Erythroblast (primary cell): Measurements from ENCODE around the gene TBCE.

Experiments used
- GATA1 ChIP-seq: IDR thresholded peaks from 2 replicates; pipeline ENCODE4 v1.6.1; 2011; ENCODE audit warnings: low read depth, mild to moderate bottlenecking, control low read depth, low read length, moderate library complexity
- POLR2A ChIP-seq: IDR thresholded peaks from 2 replicates; pipeline ENCODE4 v1.6.1; 2011; ENCODE audit warnings: mild to moderate bottlenecking, low read length

- TF ChIP-seq POLR2A (no peak), GATA1 (no peak)
Measured at GRCh38 chr1:235409042-235409820, 42.0 kb downstream of the TBCE start.
